GM18907 (cell line): ENCODE results near the gene ZNF768.

Experiments used
- ATAC-seq: cut with Tn5 transposase; IDR thresholded peaks from one replicate; pipeline ENCODE4 v1.9.1; 2021; ENCODE audit warnings: mild to moderate bottlenecking, moderate library complexity; ENCODE audit not compliant: unreplicated experiment

Gene ZNF768

GRCh38 chr16:30526137-30526822 lies at the start of gene ZNF768:
Gene ZNF768, minus strand, starts transcription at chr16:30526566. Its CDS starts 153 bp downstream, at chr16:30526413.
- ATAC-seq: peak; percentile 22

- ATAC-seq: no peak
These were observed 48.3 kb upstream of the ZNF768 start for GRCh38 chr16:30574678-30575077.

- peak; percentile 76 for ATAC-seq
These were observed 45.3 kb upstream of the ZNF768 start, which contains the start of gene ZNF688 for GRCh38 chr16:30571445-30572322. Gene ZNF688, minus strand, starts transcription at chr16:30571714. Its CDS starts 85 bp downstream, at chr16:30571629.

GRCh38 chr16:30570636-30571444 lies 44.5 kb upstream of the ZNF768 start:
- ATAC-seq: no peak

- ATAC-seq: no peak
These were observed 43.6 kb upstream of the ZNF768 start for GRCh38 chr16:30569746-30570635.

GRCh38 chr16:30569281-30569680 lies 42.9 kb upstream of the ZNF768 start:
- no peak for ATAC-seq

- peak; percentile 38 for ATAC-seq
These were observed 41.7 kb upstream of the ZNF768 start for GRCh38 chr16:30567991-30568638.

- ATAC-seq: no peak
These were observed 41.0 kb upstream of the ZNF768 start for GRCh38 chr16:30567160-30567990.

- ATAC-seq: no peak
These were observed 40.2 kb upstream of the ZNF768 start for GRCh38 chr16:30566531-30566930.

- ATAC-seq: no peak
These were observed 39.6 kb upstream of the ZNF768 start for GRCh38 chr16:30565984-30566383.

GRCh38 chr16:30565526-30565925 lies 39.2 kb upstream of the ZNF768 start:
- ATAC-seq: no peak

- no peak for ATAC-seq
These were observed 35.7 kb upstream of the ZNF768 start for GRCh38 chr16:30562021-30562420.

GRCh38 chr16:30561089-30561816 lies 34.9 kb upstream of the ZNF768 start:
- no peak for ATAC-seq

GRCh38 chr16:30559690-30560089 lies 33.3 kb upstream of the ZNF768 start:
- ATAC-seq: no peak

- no peak for ATAC-seq
These were observed 32.5 kb upstream of the ZNF768 start for GRCh38 chr16:30558789-30559377.

GRCh38 chr16:30557957-30558788 lies 31.8 kb upstream of the ZNF768 start, which contains the start of gene ZNF764:
Gene ZNF764, minus strand, starts transcription at chr16:30558374. Its CDS starts 192 bp downstream, at chr16:30558182.
- peak; percentile 89 for ATAC-seq

GRCh38 chr16:30557707-30557956 lies 31.3 kb upstream of the ZNF768 start:
- ATAC-seq: no peak
